Mesenteric fat pad (tissue), 1 donor: ENCODE measurements around the gene PDPN. TPM values are rescaled to one million over a fixed set of nuclear protein-coding genes. Genes with fewer than 3 reads are reported as not detected.

Experiments used
- total RNA-seq: library from RNA; stranded (reverse); fragmentation: NEBNext Ultra II Directional; extraction: Animal tissue kit (Norgen Biotek cat#: 25700); gene quantifications from one replicate; pipeline ENCODE4 v1.2.1, GENCODE V29; 2021
- donor health status: DM: yes; HTN: yes; CAD: no.

The PDPN gene
- total RNA-seq, 1 donor from 2014 or later = 66.3 TPM

Other genes with a start within 250 kb of the PDPN start
- not detected for gene PRAMEF14, start 236.7 kb upstream of the PDPN start, total RNA-seq
- gene PRAMEF19, start 211.9 kb upstream of the PDPN start, total RNA-seq = not detected
- not detected for gene PRAMEF17, start 194.2 kb upstream of the PDPN start, total RNA-seq
- not detected for gene PRAMEF20, start 173.4 kb upstream of the PDPN start, total RNA-seq
- not detected for gene LRRC38, start 69.8 kb upstream of the PDPN start, total RNA-seq
- gene PRDM2, start 116.4 kb downstream of the PDPN start, total RNA-seq = 38.1 TPM